Effector CD4-positive, alpha-beta T cell (primary cell): ENCODE data around the gene MCC.

Experiments
- DNase-seq: peaks from one replicate; pipeline ENCODE4 v3.0.0-alpha.2; 2020

MCC gene

DNA sequence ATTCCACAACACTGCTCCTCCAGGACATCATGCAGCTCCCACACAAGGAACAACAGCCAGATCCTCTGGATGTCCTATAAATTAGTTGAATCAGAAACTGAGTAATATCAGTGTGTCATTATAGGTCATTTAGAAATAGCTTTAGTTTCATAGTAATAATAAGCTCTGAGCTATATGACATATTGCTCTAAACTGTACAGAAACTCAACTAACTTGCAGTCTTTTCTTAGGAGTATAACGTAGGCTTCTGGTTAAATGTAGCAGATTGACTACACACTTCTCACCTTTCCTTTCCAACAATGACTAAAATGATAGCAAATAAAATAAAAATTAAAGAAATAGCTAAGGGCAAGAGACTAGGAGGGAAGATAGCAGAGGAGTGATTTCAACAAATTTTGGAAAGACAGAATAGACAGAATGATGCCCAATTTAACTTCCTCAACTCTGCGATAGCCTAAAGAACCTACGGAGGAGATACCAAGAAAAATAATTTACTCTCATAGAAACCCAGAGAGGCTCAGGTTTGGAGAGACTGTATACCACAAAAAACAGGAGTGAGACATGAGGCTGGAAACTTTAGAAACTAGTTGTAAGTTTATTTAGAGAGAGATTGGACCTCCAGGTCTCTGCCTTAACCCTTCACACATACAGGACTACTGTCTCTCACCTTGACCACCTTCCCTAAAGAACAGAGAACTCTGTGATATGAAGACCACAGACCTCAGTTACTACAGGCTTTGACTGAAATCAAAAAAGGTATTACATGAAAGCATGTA, 247.1 kb downstream of the MCC start:
- no peak for DNase-seq

DNA sequence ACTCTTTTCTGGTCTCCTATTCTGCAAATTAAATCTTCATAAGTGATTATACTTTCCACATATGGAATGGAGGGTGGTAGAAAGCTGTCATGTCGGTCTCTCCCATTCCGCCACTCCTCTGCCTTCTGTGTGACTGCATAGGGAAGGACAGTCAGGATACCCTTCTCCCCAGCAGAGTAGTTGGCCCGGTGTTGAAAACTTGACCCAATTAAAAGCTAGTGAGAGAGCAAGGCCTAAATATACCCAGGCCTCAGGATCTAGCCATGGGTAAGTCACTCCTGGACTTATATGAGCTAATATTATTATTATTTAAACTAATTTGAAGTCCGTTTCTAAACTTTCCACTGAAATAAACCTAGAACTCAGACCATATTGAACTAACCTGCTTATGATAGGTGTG, 248.2 kb downstream of the MCC start:
- no peak for DNase-seq

DNA sequence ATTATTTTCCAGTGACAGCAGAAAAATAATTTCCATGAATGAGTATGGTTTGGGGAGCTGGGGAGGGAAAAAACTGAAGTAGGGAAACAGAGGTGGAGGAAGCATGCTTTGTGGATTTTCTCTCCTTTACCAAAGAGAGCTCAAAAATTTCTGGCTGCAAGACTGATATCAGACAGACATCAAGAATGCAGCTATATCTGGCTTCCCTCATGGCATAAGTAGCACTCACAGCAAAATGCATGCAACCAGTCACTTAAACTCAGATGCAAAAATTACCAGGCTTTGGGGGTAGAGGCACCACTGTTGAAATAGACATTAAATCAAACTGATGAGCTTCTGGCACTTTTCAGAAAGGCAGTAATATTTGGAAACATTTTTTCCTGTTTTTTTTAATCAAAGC, 250.4 kb downstream of the MCC start:
- DNase-seq = no peak

DNA sequence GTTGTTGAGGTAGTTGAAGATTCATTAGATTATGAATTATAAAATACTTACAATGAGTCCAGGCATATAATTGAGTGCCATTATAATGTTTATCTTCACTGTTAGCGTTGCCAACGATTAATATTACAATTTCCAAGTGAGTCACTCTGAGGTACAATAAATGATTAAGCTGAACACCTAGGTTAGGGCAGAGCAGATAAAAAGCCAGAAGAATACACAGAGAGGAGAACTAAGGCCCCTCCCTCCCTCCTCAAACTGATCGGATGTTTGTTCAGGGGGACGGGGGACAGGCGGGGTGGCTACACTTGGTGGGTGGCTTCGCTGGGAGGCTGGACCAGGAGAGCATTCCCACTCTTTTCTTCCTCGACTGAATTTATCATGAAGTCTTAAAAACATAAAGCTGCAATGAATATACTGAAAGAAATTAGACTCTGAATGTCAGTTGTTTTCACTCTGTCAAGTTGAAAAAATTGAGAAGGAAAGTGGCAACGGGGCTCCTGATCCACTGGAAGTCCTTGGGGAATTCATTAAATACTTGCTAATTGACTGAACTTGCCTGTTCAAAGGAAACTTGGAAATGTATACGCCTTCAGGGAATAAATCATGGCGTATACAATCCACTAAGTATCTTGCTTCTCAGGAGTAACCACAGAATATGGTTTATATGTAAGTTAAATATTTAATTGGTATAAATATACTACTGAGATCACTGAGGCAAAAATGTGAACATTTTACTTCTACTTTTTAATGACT, 251.5 kb downstream of the MCC start:
- DNase-seq = no peak

DNA sequence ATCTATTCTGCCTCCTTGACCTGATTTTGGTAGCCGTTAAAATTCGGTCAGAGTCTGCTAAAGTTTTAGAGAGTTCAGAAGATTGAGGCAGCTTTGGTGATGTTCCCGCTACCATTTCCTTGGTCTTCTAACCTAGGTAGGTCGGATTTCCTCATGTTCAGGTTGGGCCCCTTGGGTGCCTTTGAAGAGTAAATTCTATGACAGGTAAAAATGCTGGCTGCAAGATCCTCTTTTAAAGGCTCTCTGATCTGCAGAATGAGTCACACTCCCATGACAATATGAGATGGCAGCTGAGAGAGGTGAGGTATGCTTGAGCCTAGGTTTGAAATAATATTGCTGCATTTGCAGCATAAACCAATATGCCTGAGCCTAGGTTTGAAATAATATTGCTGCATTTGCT, 252.4 kb downstream of the MCC start:
- DNase-seq = no peak

DNA sequence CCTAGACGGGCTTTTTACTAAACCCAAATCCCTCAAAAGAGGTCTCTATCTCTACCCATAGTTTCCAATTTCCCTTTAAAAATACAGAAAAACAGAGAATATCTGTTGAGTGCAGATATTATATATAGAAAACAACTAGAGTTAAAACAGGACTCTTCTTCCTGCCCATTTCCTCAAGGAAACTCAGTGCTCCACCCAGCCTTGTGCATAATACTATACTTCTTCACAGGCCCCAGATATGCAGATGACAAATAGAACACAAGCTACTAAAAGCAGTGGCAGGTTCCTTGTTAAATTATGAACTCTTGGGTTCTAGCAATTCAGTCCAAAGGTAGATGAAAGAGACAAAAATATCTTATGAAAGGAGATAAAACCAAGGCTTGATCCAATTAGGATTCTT, 253.7 kb downstream of the MCC start:
- DNase-seq = no peak

DNA sequence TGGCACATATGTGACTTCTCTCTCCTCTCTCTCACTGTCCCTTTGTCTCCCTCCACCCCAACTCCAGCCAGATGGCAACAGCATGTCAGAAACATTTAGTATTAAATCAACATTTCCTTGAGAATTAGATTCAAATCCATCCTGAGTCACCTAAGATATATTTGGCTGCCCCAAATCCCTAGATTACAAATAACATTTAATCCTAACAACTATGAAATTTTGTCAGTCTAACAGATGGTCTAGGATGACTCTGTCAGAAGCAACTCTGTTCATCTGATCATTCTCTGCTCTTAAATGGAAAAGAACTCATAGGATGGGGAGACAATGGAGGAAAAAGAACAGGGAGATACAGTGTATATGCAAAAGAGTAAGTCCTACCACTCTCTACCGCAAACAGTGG, 254.6 kb downstream of the MCC start:
- DNase-seq = no peak

DNA sequence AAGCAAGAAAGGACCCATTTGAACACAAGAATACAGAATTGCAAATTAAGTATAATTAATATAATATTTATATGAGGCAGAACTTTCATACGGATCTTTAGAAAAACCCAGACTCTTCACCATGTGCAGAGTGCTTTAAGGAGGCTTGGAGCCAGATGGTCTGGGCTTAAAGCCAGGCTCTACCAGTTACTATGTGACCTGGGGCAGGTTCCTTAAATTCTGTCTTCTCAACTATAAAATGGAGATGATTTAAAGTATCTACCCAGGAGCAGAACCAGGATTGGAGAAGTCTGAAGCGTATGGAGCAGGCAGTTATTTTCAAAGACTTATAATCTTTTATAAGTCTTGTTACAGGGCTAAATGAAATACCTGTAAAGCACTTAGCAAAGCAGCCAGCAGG, 255.6 kb downstream of the MCC start:
- DNase-seq = no peak

DNA sequence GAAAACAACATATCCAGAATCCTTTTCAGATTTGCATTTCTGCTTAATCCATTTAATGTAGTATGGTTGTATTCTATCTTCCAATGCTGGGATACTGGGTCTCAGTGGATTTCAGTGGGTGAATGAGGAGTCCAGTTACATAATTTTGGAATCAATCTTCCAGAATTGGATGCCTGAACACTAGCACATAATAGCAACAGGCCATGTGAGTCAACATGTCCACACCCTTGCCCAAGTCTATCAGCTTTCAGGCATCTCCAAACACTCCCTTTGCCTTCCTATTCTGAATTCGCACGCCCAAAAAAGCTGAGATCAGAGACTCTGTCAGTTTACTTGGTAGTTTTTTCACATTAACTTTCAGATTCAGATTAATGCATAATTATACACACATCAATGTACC, 256.0 kb downstream of the MCC start:
- no peak for DNase-seq

DNA sequence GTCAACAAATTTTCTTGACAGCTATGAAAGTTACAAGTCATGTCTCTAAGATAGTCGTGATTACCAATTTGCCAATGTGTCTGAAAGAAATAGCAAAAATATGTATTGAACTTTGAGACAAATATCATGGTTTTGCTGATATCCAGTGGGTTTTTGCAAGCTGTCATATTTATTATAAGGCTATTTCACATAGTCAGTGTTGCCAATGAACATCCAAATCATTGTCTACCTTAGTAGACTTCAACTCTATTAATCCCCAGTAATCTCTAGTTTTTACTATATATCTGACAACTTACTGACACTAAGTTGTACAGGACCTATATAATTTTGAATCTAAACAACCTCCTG, 256.6 kb downstream of the MCC start:
- DNase-seq = no peak

DNA sequence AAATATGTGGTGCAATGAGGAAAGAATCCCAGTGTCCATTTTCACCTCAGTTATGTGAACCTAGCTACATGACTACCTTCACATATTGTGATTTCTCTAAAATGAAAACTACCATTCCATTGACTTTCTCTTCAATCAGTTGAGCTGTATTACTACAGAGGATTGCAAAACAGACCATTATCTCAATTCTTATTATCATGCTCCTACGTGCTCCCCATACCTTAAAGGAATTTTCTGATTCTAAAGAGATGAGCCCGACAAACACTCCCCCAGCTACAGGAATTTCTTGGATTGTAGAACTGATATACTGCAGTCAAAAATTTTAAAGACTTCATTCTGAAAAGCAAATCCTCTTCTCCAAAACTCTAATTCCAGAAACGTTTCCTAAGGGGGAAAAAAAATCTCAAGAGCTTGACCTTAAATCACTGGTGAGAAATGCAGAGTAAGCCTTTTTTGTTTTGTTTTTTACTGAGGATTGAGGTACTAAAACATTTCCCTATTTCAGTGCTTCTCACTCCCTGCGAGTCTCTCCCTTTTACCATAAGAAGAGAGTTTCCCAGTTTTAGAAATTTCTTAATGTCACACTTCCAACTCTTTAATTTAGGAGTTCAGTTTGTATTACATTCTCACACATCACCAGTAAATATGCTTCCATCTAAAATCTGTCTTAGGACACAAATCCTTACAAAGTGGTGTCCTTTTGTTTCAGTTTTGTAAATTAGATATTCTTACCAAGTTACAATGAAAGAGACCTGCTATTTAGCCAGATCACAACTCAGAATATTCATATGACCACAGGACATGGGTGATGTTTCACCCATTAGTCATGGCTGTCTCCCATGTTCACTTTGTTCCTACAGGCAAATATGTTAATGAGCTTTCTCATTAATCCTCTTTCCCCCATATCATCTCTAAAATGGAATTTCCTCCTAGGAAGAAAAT, 257.3 kb downstream of the MCC start:
- DNase-seq = no peak

DNA sequence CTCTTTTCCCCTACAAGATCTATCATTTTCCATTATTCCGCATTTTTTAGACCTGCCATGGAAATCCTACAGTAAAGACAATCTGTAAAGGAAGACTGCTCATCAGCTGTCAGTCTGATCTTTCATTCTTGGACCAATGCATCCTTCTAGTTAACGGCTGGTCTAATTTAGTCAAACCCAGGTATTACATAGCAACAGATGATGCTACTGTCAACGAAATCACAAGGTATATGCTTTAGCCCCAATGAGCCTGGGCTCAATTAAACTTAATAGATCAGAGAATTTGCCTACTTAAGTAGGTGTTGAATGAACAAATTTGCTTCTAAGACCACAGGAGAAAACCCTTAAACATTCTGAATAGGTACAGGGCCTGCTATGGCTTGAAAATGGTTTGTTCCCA, 260.5 kb downstream of the MCC start:
- no peak for DNase-seq

DNA sequence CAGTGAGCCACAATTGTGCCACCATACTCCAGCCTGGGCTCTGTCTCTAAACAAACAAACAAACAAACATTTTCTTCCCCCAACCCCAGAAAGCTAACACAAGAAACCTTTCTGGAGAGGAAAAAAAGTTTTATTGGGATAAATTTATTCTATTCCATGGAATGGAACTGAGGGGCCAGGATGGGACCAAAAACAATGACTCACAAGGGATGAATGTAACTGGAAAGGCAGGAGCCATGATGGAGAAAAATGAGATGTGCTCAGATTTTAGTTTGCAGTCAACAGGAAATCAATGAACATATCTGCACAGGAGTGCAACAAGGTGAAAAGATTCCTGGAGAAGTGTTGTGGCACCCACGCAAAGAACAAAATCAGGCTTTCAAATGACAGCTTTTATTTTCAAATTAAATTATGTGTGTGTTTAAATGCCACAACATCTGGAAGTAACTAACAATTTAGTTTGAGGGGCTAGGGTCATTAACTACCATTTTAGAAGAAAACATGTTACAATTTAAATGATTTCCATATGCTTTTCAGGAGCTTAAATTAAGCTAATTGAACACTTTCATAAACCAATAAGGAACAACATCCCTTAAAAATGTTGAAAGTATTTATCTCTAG, 262.0 kb downstream of the MCC start:
- DNase-seq = no peak

DNA sequence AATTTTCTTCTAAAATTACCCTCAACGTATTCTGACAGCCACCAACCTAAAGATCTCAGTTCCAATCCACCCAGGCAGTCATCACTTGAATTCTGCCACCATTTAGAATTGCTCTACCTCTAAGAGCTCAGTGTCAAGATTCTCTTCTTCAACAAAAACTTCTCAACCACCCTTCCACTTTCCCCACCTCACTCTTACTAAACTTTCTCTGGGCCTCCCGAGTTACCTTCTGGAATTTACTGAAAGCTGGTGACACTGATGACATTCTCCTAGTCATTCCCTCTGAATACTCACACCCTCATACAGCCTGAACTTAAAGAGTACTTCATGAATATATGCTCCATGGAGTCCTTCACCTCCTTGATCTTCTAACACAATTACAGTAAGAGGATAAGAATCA, 263.0 kb downstream of the MCC start:
- no peak for DNase-seq

DNA sequence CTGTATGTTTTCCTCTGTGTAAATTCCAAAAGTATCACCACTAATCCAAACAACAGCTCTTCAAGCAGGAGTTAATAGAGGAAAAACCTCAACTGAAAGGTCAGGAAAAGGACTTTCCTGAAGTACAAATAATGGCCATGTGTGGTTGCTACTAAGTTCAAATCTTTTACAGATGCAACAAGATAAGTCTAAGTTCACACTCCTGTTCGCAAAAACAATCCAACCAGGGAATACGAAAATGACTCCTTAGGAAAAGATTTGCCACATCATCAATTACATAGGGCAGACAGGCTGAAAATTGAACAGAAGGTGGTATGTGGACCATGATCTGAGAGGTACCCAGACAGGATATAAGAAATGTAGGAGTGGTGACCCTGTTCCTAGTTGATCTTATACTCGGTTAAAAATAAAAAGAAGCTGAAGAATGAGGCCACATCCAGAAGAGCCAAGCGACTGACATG, 263.6 kb downstream of the MCC start:
- DNase-seq = no peak

DNA sequence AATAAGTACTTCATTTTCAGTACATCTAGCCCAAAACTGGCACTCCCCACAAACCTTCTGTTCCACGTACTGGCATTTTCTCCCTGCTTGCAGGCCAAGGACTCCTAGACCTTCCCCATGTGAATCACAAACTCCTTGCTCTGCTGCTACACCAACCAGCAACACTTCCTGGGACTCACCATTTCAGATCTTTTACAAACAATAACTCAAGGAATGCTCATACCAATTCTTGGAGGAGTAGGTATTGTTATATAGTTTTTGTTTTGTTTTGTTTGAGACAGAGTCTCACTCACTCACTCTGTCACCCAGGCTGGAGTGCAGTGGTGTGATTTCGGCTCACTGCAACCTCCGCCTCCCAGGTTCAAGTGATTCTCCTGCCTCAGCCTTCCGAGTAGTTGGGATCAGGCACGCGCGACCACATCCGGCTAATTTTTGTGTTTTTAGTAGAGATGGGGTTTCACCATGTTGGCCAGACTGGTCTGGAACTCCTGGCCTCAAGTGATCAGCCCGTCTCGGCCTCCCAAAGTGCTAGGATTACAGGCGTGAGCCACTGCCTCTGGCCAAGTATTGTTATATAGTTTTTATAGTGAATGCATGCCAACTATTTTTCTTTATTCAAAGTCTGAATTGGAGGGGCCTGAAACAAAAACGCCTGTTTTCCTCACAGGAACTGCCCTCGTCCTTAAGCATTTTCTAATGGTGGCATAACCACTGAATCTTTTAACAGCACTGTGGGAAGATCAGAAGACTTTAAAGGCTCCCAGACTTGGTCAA, 264.2 kb downstream of the MCC start:
- DNase-seq = no peak

DNA sequence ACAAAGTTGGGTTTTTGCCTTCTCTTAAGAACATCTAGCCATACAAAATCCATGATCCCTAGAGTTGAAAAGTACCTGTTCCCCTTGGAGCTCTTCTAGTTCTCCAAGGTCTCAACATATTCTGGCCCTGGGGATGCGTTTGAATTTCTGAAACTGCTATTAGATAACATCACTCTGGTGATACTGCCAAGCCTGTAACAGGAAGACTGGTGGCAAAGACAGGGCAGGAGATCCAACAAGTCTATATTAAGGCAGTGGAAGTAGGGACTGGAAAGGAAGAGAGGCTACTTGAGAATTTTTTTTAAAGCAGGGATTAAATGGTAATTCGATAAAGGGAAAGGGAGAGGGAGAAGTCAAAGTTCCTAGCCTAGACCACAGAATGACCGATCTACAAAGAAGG, 264.9 kb downstream of the MCC start:
- no peak for DNase-seq

DNA sequence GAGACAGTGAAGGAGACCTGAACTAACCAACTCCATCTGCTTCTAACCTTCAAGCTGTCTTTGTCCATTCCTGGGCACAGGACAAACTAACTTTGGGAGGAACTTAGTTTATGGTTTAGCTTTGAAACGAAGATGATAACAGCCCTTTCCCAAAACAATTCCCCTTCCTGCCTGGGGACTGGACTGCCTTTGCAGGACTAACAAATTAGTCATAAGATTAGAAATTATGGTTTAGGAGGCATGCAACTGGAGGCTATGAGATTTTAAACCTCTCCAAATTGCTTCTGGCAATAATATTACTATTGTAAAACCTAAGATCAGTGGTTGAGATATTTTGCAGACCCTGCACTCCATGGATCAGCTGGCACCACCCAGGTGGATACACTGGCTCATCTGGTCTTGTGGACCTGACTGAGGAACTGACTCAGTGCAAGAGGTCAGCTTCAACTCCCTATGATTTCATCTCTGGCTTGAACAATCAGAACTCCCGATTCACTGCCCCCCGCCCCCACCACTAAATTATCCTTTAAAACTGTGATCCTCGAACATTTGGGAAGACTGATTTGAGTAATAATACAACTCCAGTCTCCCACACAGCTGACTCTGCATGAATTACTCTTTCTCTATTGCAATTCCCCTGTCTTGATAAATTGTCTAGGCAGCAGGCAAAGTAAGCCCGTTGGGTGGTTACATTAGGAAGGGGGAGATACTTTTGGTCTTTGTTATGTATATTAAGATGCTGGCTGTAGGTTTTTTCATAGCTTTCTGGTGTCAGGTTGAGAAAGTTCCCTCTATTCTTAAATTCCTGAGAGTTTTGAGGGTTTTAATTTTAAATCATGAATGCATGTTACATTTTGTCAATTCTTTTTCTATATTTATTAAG, 266.7 kb downstream of the MCC start:
- DNase-seq = no peak

DNA sequence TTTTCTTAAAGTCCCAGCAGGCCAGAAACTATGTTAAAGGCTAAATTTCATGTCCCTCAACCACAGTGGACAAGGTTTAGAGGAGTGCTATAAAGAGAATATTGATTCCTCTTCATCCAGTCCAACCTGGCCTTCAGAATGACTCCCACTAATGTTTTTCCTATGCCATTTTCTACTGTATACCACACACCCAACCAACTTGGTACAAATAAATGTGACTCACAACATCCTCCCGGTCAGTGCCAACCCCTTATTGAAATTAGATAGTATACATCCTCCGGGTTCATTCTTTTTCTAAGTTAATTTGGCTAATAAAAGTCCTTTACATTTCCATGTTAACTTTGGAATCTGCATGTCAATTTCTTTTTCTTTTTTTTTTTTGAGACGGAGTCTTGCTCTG, 268.6 kb downstream of the MCC start:
- no peak for DNase-seq

DNA sequence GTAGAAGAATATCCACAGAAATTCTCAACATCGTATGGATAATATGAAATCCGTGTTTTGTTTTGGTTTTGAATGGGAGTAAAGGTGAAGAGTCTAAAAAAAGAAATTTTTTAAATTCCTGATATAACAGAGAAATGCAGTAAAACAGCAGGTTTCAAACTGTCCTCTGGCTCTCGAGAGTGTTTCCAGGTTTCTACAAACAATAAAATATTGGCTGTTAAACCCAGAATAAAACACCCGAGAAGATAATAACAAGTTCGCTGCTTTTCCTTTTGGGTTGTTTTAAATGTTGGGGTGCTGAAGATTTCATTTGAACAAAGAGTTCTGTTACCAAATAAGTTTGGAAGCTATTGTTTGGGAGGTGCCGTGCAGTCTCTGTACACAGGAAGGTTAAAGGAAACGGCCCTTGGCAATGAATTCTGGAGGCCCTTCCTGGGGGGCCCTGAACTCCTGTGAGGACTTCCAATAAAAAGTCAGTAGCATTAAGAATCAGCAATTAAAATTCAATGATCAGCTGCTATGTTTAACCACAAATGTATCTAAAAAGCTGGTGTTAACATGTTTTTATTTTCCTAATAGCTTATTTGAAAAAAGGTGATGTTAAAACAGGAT, 269.2 kb downstream of the MCC start:
- no peak for DNase-seq

DNA sequence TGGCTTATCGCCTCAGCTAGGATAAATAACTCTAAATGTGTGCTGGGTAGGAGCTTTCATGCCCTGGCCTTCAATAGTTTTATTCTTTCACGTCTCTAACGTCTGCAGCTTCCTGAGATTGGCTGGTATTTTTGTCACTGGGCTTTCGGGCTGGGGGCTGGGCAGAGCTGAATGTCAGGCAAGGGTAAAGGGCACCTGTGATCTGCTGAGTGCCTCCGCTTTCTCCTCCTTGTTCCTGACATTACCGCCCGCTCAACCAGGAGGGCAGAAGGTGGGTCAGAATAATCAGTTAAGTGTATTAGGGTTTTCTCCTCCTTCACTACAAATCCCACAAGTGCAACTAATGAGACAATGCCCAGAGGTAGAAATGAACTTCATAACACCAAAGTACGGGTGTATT, 270.1 kb downstream of the MCC start:
- DNase-seq = no peak
